Suppressor macrophage treated with lipopolysaccharide for 1 hour (primary cell): Measurements from ENCODE around the gene CNTN6.
A peak's percentile ranks its signal among the peaks of the same experiment; 100 is the strongest.

Experiments
- DNase-seq, 3 donors: peaks; one replicate each; pipeline ENCODE4 v3.0.0-alpha.2; 2020 to 2022

The CNTN6 gene

GRCh38 chr3:1092771-1093170, at the start of gene CNTN6:
Gene CNTN6 (plus strand): TSS chr3:1093024. CDS start chr3:1148009, 54,985 bp downstream.
- DNase-seq, result no peak

- no peak for DNase-seq
Measured at GRCh38 chr3:1048558-1048957, 44.3 kb upstream of the CNTN6 start.

DNA sequence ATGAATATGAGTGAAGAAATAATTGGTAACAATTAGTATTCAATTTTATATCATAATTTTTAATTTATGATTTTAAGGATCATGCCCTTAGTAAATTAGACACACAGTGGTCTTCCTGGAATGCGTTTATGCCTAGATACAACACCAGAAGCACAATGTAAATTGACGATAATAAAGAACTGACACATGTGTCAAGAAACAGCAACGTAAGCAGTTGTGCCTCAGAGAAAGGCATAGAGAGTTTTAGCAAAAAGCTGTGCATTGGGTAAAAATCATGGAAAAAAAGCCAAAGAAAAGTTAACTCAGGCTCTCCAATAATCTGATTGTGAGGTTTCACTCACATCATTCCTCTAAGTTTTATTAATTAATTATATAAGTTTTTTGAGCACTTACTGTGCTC, 37.0 kb upstream of the CNTN6 start:
- no peak for DNase-seq

GRCh38 chr3:1056744-1057143, 36.1 kb upstream of the CNTN6 start:
- DNase-seq, result no peak

GRCh38 chr3:1057436-1057835, 35.4 kb upstream of the CNTN6 start:
- DNase-seq, result no peak

DNA sequence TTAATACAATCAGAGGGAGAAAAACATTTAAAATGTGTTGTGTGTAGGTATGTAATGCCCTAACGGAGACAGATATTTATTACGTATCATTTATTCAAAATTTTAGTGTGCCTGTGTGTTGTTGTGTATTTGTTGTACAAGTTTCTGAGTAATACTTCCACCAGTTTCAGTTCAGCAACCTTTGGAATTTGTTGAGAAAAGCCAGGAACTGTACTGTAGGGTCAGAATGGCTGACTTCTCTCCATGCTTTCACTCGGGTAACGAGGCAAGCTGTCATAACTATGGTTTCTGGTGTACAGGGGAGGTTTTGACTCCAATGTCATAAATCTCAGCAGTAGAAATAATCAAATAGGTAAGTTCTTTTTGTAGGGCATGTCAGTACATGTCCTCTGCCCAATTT, 23.8 kb upstream of the CNTN6 start:
- no peak for DNase-seq

DNA sequence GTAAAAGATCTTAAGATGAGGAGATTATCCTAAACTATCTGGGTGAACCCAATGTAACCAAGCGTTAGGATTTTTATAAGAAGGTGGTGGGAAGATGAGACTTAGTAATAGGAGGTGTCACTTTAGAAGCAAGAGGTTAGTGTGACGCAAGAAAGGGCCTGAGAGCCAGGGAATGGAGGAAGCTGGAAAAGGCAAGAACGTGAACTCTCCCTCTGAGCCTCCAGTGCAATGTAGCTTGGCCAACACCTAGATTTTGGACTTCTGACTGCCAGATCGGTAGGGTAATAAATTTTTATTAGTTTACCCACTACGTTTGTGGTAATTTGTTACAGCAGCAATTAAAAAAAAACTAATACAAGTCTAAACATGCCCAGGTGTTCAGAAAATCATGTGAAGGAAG, 20.8 kb upstream of the CNTN6 start:
- no peak for DNase-seq

GRCh38 chr3:1079662-1080061, 13.2 kb upstream of the CNTN6 start:
- no peak for DNase-seq

DNA sequence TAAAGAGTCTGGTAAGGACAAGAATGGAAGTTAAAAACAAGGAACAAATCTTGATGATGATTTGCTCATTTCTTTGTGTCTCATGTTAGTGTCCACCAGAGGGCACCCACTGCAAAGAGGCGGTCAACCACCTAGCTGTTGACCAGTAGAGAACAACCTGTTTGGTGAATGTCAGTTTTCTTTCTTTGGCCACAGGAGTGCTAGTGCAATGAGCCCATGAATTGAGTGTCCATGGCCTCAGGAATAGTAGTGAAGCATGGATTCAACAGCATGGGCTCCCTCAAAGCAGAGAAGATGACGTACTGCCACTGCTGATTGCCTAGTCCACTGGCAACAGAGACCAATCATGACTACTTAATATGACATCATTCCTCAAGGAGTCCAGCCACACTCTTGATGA, 10.7 kb upstream of the CNTN6 start:
- peak in 2 of 3 donors; percentile 20 to 22 for DNase-seq

GRCh38 chr3:1087066-1087560, 5.7 kb upstream of the CNTN6 start:
- DNase-seq, result no peak

DNA sequence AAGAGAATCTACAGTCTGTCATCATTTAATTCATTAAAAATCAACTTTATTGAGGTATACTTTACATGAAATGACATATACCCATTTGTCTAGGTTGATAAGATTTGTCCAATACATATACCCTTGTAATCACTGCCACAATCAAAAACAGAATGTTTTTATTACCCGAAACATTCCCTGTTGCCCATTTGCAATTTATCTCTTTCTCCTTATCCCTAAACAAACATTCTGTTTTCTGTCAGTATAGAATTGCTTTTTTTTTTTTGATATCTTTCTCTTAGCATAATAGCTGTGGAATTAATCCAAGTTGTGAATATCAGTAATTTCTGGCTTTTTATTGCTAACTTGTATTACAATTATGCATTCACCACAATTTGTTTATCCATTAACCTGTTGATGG, 4.3 kb upstream of the CNTN6 start:
- no peak for DNase-seq

DNA sequence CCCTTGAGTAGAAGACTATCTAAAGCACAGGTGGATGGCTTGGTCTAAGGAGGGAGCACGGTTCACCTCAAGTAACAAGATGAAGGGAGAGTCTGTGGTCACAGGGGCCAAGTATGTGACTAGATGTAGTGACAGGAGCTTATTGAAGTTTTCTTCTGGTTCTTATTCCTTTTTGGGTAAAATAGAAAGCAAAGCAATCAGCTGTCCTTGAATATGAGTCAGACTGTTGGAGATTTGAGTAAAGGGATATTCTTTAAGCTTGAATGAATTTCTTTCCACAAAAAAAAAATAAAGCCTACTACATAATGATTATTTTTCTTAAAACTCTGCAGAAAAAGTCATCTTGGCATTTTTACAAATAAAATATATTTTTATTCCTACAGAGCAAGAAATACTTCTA, 1.5 kb upstream of the CNTN6 start:
- DNase-seq, result no peak

GRCh38 chr3:1092061-1092460, 763 bp upstream of the CNTN6 start:
- DNase-seq, result no peak

- no peak for DNase-seq
Measured at GRCh38 chr3:1093217-1093616, 393 bp downstream of the CNTN6 start.

- DNase-seq, result no peak
Measured at GRCh38 chr3:1103525-1103924, 10.7 kb downstream of the CNTN6 start.

GRCh38 chr3:1117843-1118473, 25.1 kb downstream of the CNTN6 start:
- DNase-seq, result no peak

DNA sequence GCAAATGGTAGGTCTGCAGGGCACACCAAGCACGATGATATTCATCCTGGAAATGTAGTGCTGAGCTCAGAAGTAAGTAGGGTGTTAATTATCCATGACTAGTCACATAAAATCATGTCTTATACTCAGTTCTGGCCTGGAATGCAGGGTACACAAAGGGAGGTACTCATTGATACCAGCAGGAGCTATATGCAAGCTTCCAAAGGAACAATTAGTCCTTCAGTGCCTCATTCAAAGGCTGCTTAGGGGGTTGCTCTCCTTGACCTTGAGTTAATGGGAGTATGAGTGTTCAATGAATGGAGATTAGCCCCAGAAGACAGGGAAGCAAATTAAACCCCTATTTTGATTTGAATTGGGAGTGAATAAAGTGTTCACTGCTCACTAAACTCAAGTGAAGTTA, 38.3 kb downstream of the CNTN6 start:
- no peak for DNase-seq

GRCh38 chr3:1135194-1135593, 42.4 kb downstream of the CNTN6 start:
- DNase-seq, result no peak

GRCh38 chr3:1138036-1138435, 45.2 kb downstream of the CNTN6 start:
- no peak for DNase-seq

- DNase-seq, result no peak
Measured at GRCh38 chr3:1139071-1139470, 46.2 kb downstream of the CNTN6 start.

- no peak for DNase-seq
Measured at GRCh38 chr3:1147326-1147725, 54.5 kb downstream of the CNTN6 start.

DNA sequence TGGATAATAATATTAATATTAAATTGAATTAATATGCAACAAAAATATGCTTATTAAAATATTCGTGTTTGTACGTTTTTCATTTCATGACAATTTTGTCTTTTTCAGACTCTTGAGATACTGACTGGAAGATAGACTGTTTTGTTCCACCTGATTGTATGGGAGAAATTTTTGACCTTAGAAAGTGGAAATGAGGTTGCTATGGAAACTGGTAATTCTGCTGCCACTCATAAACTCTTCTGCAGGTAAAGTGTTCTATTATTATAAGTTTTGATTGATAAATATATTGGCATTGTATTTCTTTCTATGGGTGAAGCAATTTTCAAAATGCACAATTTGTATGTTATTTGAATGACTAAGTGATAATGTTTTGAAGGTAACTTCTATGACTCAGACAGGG, 55.0 kb downstream of the CNTN6 start:
- no peak for DNase-seq

DNA sequence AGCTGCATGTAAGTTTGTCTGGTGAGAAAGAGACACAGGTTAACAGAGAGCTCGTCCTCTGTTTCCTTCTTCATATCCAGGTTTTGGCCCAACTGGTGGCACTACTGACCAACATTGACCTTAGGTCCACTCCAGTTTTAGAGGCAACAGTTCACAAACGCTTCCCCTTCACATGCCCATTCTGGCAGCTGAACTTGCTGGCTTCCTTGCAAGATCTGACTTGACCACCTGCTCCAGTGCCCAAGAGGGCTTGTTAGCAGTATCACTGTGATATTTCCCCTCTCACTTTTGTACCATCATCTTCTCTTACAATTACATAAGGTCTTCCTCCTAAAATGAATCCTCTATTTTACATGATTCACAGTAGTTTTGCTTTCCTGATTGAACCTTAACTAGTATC, 71.3 kb downstream of the CNTN6 start:
- no peak for DNase-seq

- DNase-seq, result no peak
Measured at GRCh38 chr3:1171320-1171719, 78.5 kb downstream of the CNTN6 start.

DNA sequence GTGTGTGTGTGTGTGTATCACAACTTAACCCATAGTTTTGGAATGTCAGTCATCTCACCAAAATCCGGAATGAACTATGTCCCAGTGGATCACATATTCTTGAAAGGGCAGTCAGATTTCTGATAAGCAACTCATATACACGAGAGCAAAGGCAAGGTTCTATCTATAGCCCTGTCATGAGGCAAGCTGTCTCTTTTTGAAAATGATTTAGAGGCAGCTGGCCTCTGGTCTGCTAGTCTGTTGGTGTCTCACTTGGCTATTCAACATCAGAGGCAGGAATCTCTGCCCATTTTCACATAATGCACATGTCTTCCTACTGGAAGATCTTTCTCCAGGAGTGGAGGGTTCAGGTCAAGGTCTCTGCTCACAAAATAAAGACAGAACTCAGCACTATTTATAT, 79.8 kb downstream of the CNTN6 start:
- DNase-seq, result no peak

GRCh38 chr3:1179146-1179545, 86.3 kb downstream of the CNTN6 start:
- no peak for DNase-seq
